GM19193 (cell line): ENCODE measurements around the gene MTFR1L.
A peak's percentile ranks its signal among the peaks of the same experiment; 100 is the strongest.

Source experiments
- POLR2A ChIP-seq: IDR thresholded peaks from 4 replicates; pipeline ENCODE4 v1.6.1; 2011; ENCODE audit not compliant: insufficient read depth, insufficient read length; ENCODE audit errors: extremely low read depth

The MTFR1L gene

DNA sequence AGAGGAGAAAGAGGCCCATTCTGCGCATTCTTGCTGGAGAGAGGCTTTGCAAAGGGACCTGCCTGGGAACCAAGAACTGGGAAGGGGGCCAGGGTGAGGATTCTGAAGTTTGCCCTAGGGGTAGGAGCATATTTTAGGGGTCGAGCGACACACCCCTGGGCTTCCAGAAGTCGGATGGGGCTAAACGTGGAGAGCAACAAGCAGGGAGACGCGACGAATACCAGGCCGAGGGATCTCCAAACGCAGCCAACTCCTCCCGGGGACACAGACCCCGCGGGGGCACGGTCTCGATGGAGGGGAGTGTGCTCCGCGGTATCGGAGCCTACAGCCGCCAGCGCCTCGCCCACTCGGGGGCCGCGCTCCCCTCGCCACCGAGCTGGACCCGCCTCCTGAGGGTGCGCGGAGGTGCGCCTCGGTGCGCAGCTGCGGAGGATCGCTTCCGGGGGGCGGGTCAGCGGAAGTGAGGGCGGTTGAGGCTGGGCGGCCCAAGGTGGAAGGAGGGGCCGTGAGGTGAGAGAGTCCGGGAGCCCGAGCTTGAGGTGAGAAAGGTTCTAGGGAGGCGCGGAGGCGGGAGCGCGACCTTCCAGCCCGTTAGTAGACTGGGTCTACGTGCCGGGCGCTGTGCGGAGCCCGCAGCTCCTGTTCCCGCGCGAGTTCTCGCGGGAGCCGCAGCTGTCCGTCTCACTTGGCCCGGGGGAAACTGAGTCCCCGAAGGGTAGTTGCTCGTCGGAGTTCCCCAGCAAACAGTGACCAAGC is at the start of gene MTFR1L:
MTFR1L (plus strand) TSS at position 464 of the 756 bp plus-strand sequence. CDS start 3,151 bp downstream, outside the sequence.
- TF ChIP-seq POLR2A = peak; percentile 87

DNA sequence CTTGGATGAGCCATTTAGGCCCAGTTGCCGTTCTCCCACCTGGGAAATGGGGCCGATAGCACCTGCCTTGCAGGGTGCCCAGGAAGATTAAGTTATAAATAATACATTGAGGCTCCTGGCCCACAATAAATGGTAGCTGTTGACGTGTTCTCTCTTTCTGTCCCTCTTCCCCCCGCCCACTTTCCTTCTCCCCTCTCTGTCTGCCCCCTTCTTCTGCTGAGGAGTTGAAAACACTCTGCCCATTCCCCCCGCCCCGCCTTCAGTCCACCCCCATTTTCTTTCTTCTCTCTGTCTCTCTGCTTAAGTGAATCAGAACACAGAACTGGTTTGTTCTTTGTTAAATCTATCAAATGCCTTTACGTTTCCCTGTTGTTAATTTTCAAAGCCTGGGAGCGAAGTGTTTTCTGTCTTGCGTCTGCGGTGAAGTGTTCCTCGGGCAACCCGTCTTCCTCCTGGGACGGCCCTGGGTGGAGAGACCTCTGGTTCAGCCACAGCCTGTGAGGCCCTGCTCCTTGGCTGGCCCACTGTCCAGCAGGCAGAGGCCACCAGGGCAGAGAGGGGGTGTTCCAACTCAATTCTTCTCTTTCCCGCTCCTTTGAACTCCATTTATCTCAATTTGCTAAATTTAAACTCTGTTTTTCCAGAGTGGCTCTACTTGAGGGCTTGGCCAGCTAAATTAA is 49.1 kb upstream of the MTFR1L start:
- TF ChIP-seq POLR2A = no peak

- TF ChIP-seq POLR2A = no peak
These were observed 48.3 kb upstream of the MTFR1L start for GRCh38 chr1:25771221-25772114.

DNA sequence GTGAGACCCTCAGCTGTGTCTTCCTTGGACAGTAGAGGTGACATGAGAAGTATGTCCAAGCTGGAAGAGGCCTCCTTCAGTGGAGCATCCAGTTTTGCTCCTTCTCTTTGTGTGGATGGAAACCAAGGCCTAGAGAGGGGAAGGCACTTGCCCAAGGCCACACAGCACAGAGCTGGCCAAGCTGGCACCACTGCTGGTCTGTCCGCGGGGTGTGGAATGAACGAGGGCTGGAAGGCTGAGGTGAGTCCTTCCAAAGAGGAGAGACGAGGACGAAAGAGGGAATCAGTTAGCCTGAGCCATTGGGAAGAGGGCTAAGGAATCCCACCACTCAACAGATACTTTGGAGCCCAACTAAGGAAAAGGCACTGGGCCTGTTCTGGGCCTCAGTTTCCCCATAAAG is 47.6 kb upstream of the MTFR1L start:
- no peak for TF ChIP-seq POLR2A

DNA sequence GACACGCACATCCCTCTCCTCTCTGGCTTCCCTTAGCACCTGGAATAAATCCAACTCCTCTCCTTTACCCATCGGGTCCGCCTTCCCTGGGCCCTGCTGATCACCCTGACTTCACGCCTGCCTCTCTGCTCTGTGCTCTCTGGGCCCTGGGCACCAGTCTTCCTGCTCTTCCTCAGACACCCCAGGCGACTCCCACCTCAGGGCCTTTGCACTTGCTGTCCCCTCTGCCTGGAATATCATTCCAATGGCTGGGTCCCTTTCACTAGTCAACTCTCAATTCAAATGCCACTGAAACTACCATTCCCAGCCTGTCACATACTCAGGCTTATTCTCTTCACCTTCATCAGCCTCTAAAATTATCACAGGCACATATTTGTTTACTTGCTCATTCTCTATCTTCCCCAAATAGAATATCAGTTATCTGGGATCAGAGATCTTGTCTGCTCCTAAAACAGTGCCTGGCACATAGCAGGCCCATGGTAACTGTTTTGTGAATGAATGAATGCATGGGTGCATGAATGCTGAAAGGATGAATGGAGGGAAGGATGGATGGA is 47.0 kb upstream of the MTFR1L start:
- no peak for TF ChIP-seq POLR2A

GRCh38 chr1:25773441-25774125 is 46.2 kb upstream of the MTFR1L start:
- no peak for TF ChIP-seq POLR2A

DNA sequence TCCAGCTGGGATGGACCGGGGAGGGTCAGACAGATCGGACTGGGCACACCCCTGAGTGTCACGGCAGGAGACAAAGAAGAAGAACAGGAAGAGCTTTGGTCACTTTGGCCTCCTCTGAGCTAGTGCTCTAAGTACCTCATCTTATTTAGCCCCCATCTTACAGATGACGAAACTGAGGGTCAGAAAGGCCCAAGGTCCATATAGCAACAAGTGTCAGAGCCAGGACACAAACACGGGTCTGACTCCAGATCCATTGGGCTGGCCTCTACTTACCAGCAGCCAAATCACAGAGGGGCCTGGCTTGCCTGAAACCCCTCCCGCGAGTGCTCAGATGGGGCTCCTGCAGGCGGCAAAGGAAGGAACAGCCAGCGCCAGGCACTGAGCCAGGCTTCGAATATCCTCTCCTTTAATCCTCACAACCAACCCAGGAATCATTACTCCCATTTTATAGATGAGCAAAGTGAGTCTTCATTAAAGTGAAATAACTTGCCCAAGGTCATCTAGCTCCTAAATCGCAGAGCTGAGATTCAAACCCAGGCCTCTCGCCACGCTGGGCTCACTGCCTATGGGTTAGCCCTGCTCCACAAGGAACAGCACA is 45.4 kb upstream of the MTFR1L start:
- TF ChIP-seq POLR2A = no peak

DNA sequence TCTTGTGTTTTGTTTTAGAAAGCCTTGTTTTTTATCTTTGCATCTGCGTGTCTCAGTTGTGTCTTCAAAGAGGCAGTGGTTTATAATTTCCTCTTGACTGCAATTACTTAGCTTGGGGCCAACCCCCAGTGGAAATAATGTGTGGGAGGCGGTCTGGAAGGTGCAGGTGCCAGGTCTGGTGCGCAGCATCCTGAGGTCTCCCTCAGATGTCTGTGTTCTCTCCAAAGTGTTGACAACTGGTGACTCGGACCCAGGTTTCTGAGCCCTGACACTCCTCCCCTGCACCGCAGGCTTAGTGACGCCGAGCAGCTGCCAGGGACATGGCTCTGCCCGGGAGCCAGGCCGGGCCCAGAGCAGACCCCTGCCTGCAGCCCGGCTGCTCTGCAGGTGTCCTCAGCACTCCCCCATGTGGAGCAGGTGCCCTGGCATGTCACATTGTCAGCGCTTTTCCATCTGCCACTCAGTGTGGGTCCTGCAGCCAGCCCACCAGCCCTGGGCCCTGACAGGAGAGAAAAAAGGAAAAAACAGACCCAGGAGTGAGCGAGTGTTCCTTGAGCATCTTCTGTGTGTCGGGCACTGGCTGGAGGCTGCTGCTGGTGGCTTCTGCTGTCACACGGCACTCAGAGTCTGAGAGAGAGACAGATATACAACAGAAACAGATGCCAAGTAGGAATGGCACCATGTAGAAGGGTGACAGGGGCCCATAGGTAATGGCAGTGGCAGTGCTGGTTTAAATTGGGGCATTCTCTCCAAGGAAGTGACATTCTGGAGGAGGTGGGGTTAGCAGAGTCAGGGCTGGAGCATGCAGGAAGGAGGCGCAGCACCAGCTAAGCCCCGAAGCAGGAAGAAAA is 44.6 kb upstream of the MTFR1L start:
- TF ChIP-seq POLR2A = no peak

- no peak for TF ChIP-seq POLR2A
These were observed 40.4 kb upstream of the MTFR1L start for GRCh38 chr1:25779388-25779787.

- TF ChIP-seq POLR2A = no peak
These were observed 39.9 kb upstream of the MTFR1L start for GRCh38 chr1:25779894-25780293.

DNA sequence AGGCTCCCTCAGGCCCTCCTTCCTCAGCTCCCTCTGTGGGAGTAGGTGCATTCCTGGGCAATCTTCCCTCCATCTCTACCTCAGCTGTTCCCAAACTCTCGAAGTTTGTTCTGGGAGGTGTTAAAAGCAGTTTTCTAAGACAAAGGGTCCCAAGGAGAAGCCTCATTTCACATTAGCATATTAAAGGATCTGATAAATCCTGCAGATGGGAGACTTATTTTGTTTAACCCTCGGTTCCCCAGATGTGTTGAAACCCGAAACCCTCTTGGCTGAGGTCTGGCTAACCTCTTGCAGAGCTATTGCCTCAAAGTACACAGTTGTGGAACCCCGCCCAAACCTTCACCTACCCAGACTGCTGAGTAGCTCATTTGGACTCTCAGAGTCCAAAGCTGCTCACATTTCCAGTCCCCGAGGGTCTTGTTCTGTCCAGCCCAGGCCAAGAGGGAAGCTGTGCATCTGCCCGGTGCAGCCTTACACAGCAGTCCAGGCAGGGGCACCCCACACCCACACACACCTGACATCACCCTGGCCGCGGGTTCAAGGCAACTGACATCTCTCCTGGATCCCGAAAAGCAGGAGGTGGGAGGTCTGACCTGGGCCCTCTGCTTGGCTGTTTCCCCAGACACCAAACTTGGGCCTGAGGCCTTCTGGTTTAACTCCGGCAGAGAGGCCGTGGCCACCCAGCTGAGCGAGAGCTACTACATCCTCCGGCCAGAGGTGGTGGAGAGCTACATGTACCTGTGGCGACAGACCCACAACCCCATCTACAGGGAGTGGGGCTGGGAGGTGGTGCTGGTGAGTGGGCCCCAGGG is 39.2 kb upstream of the MTFR1L start:
- TF ChIP-seq POLR2A = no peak

DNA sequence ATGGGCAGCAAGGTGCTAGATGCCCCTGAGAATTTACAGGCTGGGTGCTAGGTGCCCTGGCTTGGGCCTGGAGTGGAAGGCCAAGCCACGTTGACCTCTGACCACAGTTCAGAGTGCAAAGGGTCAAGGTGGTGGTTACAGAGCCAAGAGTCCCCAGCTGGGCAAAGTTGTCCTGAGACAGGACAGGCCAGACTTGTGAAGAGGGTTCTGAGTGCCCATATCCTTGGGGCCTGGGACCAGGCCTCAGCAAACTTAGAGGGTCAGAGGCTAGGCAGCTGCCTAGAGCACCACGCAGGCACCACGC is 38.7 kb upstream of the MTFR1L start:
- TF ChIP-seq POLR2A = no peak
